NCI-H2171 (cell line): ENCODE results near the gene COMMD1.
"Not testable (repeated sequence)": the region's sequence is repeated elsewhere in the genome, so short reads cannot be mapped to it uniquely, and the experiment has no call there.

Source experiments
- DNase-seq: peaks from one replicate; lab custom pipeline; 2025; lab: John Stamatoyannopoulos, UW

Gene COMMD1

DNA sequence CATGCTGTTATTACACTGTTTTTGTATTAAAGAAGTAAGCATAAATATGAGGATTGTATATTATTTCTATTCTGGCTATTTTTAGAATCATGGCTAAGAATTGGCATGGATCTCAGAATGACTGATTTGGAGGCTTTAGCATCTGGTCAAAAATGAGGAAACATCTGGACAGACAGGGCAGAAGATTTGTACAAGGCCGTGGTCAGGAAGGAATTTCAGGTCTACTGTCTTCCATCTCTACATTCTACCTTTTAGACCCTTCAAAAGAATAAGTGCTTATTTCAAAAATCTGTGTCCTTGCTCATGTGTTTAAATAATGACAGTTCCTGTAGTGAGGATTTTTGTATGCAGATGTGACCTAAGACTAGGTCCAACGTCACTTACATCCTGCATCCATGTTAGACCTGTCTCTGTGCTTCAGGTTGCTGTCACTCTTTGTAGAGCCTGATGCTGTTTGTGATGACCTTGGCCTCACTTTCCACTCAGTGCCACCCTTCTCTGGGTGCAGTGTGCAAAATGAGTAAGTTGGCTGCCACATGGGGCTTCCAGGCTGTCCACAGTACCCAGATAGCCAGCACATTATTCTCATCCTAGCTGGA, 235.8 kb downstream of the COMMD1 start:
- no peak for DNase-seq

DNA sequence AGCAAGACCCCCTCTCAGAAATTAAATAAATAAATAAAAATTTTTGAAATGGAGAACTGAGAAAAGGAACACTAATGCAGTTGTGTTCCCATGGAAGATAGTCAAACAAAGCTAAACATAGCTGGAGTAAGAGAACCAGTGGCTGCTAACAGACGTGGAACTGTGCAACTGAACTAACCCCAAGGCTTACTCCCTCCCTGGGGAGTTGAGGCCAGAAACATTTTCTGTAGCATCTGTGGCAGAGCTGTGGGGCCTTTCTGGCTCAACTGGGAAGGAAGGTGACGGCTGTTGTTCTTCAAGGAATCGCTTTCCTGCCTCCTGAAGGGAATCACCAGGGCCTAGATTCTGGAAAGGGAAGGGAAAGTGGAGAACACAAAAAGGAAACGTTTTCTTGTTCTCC, 236.6 kb downstream of the COMMD1 start:
- no peak for DNase-seq

DNA sequence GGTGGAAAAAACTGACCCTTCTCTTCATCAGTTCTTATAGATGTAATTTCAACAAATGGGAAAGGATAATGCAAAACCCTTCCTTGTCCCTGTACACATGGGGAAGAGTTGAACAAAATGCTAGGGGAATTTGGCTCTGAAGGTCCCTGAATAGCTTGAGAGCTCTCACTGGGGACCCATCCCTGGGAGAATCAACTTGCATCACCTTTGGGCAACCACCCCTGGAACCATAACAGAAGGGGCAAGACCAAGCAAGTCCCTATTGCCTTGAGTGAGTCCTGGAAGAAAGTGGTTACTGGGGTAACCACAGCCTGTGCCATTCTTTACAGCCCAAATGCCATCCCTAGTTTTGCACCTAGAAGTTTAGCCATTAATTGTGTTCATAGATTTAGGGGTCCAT, 238.2 kb downstream of the COMMD1 start:
- no peak for DNase-seq

DNA sequence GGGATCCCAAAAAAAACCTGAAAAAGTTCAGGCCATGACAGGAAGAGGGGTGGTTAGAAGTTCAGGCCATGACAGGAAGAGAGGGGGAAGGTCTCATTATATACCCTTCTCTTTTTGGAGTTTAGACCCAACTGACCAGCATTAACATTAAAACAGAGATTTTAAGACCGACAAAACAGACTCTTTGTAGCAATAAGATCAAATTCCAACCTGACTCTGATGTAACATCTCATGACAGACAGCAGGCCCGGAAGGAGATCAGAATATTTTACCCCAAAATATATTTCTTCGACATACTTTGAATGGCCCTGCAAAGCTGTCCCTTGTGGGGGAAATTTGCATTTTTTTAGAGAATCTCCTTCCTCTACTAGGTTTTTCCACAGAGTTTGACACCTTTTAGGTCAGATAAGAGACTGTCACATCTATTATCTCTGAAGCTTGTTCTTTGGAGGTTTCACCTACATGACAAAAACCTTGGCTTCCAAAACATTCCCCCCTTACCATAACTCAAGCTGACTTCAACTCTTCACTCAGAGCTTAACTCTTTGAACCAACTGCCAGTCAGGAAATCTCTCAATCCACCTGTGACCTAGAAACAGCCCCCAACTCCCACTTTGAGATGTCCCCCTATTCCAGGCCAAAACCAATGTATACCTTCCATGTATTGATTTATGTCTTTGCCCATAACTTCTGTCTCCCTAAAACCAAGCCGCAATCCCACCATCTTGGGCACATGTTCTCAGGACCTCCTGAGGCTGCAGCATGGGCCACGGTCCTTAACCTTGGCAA, 239.4 kb downstream of the COMMD1 start:
- no peak for DNase-seq

DNA sequence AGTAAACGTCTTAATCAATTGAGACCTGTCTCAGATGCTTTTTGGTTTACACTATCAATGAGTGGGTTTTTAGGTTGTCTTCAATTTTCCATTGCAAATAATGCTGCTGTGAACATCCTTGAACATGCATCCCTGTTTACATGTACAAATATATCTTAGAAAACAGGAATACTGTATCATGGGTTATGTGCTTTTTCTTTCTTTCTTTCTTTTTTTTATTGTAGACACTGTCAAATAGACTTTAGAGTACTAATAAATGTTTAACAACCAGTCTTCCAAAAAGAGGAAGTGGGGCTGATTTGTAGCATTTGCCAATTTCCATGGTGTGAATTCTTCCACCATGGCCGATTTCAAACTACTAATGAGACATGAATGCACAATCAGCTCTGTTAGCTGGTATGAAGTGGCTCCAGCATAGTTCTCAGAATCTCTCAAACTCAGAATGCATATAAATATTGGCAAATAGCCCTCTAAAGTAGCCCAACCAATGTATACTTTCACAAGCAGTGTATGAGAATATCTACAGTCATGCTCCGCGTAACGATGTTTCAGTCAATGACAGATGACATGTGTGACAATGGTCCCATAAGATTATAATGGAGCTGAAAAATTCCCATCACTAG, 240.1 kb downstream of the COMMD1 start:
- DNase-seq, result no peak

DNA sequence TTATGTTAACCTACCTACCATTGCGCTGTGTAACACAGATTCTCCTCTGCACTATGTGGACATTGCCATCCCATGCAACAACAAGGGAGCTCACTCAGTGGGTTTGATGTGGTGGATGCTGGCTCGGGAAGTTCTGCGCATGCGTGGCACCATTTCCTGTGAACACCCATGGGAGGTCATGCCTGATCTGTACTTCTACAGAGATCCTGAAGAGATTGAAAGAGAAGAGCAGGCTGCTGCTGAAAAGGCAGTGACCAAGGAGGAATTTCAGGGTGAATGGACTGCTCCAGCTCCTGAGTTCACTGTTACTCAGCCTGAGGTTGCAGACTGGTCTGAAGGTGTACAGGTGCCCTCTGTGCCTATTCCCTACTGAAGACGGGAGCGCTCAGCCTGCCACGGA, 241.3 kb downstream of the COMMD1 start:
- not testable (repeated sequence) for DNase-seq

DNA sequence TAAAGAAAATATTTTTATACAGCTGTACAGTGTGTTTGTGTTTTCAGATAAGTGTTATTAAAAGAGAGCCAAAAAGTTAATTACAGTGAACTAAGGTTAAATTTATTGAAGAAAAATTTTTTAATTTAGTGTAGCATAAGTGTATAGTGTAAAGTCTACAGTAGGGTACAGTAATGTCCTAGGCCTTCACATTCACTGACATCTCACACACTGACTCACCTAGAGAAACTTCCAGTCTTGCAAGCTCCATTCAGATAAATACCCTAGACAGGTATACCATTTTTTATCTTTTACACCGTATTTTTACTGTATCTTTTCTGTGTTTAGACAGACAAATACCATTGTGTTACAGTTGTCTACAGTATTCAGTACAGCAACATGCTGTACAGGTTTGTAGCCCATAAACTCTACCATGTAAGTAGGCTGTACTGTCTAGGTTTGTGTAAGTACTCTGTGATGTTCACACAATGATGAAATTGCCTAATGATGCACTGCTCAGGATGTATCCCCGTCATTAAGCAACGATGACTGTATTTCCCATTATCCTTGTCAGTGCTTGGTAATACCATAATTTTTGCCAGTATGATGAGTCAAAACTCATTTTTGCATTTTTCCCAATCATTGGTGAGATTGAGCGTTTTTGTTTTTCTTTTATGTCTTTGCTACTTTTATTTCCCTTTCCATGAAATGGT, 242.3 kb downstream of the COMMD1 start:
- DNase-seq, result no peak

DNA sequence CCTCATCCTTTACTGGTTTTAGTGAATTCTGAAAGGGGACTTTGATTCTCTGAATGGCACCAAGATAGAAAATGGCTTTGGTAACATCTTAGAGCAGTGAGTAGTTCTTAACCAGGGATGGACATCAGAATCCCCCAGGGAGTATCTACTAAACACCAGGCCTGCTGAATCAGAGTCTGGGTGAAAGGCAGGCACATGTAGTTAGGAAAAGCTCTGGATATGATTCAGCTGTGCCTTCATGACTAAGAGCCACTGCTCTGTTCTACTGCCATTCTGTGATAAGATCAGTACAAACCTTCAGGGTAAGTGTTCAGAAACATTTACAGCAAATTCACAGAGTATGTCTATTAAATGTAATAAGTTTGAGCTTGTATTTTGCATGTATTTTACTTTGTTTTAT, 244.2 kb downstream of the COMMD1 start:
- no peak for DNase-seq

DNA sequence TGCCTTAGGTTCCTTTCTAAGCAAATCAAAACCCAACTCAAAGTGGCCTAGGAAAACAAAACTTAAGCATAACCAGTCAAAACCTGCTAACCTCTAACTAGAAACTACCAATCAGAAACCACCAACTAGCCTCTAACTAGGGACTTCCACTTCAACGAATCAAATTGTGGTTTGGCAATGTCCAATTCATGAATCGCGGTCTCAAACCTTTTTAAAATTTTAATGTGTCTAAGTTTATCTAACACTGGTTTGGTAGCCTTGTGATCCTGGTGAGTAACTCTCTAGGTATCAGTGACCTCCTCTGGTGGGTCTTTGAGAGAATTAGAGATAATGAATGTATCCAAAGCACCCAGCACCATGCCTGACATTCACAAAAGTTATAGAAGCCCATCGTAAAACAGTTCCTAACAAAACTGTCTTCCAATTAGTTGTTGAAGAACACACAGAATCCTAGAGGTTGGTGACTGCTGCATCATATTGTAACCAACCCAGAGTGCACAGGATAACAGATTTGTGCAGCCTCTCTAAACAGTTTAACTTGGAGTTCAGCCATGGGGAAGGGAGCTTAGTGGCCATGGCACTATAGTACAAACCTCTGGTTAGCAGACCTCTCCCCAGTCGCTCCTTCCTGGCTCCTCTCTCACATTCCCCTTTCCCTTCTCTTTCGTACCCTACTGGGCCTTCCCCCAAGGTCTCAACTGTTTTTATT, 245.3 kb downstream of the COMMD1 start:
- DNase-seq, result no peak

DNA sequence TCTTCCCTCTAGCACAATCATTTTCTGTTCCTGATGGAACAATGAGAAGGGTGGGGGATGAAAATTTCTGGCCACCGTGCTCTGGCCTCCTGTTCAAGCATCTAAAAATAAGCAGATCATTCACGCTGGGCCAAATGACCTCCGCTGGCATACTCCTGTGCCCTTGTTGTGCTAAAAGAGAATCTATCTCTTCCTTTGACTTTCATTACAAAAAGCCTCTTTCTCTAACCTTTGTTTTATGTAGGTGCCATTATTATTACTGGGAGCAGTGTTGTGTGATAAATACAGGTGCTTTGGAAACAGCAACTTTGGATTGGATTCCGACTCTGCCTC, 245.8 kb downstream of the COMMD1 start:
- DNase-seq, result no peak

DNA sequence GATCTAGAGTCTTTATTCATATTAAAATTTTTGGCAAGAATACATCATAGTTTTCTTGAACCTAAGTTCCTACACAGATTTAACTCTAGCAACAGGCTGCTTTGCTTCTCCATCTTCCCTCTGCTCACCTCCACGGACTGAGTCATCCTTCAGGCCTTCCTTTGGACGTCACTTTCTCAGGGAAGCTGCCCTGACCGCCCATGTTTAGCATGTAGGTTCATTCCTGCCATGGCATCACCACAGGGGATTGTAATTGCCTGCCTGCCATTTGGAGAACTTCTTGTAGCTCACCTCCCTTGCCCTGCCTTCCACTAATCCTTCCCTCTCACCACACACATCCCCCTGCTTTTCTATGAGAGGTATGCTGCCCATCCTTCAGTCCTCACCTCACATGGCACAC, 246.5 kb downstream of the COMMD1 start:
- DNase-seq, result no peak

DNA sequence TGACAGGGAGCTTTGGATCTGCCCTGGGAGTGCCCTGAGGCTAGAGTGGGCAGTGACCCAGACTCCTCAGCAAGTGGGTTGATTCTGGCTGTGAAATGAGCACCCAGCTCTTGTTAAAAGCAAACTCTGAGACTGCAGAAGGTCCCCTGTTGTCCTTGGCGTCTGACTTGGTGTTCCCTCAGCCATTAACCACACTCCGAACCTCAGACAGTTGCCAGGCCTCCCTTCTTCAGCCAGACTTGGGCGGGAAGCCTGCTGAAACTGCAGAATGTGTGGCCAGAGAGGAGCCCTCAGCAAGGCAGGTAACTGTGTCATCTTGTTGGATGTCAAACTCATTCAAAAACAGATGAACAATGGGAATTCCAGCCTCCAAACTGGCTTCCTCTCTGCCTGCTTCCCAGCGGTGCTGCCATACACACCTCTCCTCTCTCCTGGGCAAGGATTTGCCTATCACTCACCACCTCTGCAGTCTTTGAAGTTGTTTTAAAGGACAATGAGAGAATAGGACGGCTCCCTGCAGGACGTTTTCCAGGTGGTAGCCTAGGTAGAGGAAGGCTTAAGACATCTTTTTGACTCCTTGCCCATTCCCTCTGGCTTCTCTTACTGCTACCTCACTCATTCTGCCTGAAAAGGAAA, 251.5 kb downstream of the COMMD1 start:
- no peak for DNase-seq

DNA sequence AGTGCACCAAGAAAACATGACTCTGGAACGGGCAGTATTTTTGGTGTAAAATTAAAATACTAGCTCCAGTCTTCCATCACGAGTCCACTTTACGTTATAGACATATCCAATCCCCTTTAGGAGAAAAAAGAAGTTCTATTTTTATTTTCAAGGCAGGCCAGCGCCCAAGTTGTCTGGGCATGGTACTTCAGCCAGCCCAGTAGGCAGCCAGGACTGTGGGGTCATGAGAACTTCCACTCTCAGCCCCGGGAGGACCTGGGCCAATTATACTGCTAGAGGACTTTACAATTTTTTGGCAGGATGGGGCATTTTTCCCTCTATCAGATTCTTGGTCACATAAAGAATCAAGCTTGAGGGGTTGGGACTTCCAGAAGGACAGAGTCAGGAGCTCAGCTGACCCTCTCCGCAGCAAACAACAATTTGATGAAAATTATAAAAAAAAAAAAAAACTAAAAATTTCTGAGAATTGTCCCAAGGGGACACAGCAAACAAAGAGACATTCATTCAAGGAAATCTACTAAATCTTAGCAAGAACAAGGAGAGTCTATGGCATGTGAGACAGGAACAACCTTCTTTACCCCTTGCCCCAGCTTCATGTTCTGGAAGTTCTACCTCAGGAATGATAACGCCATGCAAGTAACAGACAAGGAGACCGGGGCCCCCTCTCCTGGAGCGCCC, 253.1 kb downstream of the COMMD1 start:
- DNase-seq, result no peak

DNA sequence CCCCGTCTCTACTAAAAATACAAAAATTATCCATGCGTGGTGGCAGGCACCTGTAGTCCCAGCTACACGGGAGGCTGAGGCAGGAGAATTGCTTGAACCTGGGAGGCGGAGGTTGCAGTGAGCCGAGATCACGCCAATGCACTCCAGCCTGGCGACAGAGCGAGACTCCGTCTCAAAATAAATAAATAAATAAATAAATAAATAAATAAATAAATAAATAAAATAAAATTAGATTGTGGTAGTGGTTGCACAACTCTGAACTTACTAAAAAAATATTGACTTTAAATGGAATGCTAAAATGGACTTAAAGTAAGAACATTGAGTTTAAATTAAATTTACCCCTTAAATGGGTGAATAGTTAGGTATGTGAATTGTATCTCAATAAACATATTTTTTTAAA, 255.2 kb downstream of the COMMD1 start:
- DNase-seq, result not testable (repeated sequence)

DNA sequence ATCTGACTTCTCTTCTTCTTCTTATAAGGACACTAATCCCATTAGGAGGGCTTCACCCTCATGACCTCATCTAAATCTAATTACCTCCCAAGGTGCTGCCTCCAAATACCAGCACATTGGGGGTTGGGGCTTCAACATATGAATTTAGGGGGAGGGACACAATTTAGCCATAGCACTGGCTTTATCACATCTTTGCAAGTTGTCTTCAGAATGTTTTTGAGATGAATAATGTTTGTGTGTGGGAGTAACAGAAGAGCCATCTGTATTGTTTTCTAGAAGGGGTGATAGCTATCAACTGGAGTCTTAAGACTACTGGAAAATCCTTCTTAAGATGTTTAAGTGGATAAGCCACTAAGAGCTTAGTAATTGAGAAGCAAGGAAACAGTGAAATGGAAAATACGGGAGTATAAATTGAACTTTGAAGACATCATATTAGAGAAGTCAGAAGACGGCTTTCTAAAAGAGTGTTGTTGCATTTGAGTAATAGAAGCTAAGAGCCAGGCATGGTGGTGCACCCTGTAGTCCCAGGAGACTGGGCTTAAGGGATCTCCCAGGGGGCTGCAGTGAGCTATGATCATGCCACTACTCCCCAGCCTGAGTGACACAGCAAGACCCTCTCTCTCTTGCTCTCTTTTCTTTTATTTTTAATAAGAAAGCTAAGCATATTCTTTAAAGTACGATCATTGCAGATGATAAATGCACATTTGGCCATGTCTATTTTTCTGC, 257.8 kb downstream of the COMMD1 start:
- no peak for DNase-seq

DNA sequence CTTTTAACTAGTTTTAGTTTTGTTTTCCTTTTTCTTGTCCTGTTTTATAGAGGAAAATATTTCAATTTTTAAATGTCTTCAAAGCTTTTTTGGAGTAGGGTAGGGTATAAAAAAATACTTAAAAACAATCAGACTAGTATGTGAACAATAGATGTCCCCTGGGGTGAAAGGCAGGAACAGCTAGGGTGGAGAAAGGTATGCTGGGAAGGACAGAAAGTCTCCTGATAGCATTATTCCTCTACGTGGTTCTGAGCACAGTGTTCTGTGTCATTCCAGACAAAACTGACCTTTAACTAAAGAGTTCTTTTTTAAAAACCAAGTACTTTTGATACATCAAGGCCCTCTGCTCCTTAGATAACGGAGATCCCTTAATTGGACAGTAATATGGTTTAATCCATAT, 258.4 kb downstream of the COMMD1 start:
- no peak for DNase-seq

DNA sequence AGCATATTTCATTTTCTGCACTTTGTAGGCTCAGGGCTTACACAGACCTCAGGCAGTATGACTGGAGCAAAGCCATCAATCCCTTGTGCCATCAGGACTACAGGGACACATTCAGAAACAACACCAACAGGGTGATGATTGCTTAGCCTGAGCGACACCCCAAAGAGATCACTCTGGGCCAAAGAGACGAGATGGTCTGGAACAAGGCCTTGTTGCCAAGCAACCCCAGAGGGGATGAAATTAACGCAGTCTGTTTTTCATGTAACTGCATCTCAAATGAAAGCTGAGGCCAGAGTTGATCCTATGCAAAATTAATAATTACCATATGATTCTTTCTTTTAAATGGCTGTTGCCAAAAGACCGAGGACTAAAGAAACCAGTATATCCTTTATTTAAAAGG, 270.3 kb downstream of the COMMD1 start:
- DNase-seq, result no peak

DNA sequence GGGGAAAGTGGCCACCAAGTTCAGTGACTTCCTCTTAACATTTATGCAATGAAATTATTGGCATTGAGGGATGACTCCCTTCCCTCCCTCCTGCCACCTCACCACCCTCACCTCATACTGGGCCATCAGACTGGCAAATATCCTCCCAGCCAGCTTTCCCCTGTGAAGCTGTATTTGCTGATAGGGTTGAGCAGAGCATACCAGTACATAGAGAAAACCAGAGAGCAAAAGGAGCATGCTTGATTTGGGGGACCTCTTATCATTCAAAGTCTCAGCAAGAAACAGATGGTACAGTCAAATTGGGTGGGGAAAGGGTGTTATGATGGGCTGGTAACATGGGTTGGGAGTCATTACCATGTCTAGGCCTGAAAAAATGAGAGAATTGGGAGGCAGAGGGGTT, 271.3 kb downstream of the COMMD1 start:
- no peak for DNase-seq

DNA sequence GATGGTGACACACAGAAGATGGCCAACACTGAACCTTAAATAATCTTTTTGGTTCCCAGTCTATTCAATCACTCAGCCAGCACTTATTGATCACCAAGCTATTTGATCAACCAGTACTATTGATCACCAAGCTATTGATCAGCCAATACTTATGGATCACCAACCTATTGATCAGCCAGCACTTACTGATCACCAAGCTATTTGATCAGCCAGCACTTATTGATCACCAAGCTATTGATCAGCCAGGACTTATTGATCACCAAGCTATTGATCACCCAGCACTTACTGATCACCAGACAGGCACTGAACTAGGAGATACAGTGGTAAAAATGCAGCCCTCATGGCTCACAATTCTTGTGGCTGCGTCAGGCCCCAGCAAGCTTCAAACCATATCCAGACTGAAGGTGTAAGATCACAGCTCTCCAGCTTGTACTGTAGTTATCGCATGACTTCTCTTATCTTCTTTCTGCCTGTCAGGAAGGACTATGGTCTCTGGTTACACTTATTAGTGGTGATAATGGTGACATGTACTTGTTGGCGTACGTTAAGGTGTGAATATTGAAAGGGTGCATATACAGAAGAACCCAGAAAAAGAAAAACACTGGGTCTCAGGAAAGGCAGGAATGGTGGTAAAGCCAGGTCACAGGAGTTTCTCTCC, 272.0 kb downstream of the COMMD1 start:
- no peak for DNase-seq

DNA sequence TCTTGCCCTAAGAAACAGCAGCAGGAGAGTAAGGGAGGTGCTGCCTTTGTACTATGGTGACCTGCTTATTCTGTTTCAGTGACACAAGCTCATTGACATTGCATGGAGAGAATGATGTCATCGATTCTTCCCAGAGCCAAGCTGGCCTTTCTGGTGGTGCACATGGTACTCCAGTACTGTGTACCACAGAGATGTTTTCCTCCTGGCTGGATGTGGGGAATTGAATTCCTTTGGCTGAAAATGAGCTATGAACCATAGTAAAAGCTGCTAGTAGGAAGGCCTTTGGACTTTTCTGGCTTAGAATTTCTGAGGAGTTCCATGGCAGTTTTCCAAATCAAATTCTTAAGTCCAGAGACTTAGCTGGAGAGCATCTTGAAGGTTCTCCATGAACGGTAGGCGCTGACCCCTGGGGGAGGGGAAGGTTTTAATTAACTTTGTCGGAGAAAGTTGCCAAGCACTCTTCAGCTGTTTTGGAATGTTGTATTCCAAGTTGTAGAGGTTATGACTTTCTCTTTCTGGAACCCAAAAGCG, 273.3 kb downstream of the COMMD1 start:
- DNase-seq, result no peak
